ENCODE measurements around the gene COPZ2.
A peak's percentile ranks its signal among the peaks of the same experiment; 100 is the strongest.
"Not testable (repeated sequence)": the region's sequence is repeated elsewhere in the genome, so short reads cannot be mapped to it uniquely, and the experiment has no call there.

COPZ2 gene

DNA sequence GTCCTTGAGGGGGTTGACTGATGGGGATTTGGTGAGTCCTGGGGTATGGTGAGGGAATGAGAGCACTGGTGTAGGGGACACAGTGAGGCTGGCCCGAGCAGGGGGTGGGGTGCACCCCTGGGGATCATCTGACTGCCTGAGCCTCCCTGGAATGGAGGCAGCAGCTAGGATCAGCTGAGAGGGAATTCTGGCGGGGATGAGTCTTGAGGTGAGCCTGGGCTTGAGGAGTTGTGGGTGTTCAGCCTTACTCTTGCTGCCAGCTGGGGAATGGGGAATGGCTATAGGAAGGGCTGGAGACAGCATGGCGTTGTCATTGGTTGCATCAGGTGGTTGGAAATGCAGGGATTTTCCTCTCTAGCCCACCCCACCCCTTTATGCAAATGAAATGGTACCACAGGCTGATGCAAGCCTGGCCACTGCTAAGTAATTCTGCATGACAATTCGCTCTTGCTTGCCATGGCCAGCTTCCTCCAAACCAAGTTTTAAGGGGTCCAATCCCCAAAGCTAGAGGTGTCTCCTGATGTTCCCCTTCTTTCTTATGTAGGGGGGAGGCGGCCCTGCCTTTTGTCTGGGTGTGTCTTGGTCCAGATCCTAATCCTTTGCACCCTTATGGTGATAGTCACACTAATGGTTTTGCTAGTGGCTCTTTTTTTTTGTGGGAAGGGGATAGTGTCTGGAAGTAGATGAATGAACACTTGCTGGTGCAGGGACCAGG lies 18.1 kb upstream of the COPZ2 start:
- DNase-seq = no peak

GRCh38 chr17:48054238-48055185 lies 16.9 kb upstream of the COPZ2 start:
- no peak for DNase-seq

DNA sequence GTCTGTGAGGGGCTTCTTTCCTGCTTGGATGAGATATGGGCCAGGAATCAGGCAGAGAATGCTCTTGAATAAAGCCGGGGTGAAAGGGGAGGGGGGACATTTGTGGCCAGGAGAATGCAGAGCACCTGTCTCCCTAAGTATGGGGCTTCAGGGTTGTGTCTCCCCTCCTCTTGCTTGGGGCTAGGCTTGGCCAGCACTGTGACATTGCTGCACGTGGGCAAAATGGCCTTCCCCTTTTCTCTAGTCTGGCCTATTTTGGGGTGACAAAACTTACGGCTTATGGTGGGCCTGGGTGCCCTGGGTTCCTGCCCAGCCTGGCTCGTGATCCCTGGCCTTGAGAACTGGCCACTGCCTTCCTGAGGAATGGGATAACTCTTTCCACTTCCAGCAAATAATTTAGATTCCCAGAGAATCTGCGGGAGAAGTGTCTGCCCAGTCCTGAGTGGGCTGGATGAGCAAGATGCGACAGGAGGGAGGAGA lies 16.2 kb upstream of the COPZ2 start:
- no peak for DNase-seq

GRCh38 chr17:48052956-48053757 lies 15.6 kb upstream of the COPZ2 start:
- peak; percentile 45 to 46 for DNase-seq

GRCh38 chr17:48051706-48052486 lies 14.3 kb upstream of the COPZ2 start:
- DNase-seq = no peak

GRCh38 chr17:48051283-48051682 lies 13.7 kb upstream of the COPZ2 start:
- DNase-seq = no peak

DNA sequence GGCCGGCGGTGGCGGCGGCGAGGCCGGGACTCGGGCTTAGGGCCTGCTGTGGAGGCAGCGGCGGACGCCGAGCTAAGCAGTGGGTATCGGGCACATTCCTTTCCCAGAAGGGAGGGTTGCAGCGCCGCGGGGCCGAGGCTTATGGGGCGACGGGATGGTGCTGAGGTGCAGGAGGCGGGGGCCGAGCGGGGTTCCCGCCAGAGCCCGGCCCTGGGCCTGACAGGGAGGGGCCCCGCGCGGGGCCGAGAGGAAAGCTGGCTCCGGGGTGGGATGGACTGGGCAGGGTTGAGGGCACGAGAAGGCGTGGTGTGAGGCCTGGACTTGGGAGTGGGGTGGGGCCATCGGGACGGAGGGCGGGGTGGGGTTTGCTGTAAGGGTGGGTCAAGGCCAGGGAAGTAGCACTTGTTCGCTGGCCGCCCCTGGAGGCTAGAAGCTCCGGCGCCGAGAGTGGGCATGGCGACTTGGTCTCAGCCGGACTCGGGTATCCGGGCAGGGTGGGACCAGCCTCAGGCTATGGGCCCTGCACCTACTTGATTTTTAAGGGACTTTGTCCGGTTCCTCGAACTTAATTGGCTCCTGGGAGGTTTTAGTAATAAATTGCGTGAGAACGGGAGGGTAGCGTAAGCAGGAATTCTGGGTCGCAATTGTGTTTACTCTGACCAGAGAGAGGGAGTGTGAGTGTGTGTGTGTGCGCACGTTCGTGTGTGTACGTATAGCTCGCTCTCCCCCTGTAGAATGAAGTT lies 11.0 kb upstream of the COPZ2 start:
- peak; percentile 75 to 84 for DNase-seq

DNA sequence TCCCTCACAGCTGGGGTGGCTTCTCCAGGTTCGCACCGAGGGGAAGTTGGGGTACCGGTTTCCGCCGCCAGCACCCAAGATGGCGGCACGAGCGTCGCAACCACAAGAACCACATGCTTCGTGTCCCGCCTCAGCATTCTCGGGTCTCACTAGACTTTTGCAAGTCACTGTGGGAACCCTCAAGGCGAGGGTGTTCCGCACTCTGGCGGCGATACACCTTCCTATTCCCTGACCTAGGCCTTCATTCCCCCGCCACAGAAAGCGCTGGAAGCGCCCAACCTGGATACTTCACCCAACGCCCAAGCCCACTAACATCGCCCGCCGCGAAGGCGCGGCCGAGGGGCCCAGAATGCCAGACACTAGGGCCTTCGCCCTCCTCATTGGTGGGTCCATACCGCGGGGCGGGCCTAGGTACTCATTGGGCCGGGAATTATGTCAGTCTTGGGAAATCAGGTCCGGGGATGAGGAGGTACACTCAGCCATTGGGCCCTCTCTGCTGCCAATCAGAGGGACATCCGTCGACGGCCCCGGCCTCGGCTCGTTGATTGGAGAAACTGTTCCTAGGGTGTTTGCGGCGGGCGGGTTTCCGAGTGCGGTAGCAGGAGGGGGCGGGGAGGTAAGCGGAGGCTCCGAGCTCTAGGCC lies 10.3 kb upstream of the COPZ2 start, which contains the start of gene NFE2L1:
NFE2L1 (plus strand) TSS at position 619 of the 643 bp plus-strand sequence. CDS start 2,760 bp downstream, outside the sequence.
- peak; percentile 100 for DNase-seq

- no peak for DNase-seq
Measured at GRCh38 chr17:48047113-48047740, 9.6 kb upstream of the COPZ2 start.

GRCh38 chr17:48046296-48046695 lies 8.7 kb upstream of the COPZ2 start:
- no peak for DNase-seq

DNA sequence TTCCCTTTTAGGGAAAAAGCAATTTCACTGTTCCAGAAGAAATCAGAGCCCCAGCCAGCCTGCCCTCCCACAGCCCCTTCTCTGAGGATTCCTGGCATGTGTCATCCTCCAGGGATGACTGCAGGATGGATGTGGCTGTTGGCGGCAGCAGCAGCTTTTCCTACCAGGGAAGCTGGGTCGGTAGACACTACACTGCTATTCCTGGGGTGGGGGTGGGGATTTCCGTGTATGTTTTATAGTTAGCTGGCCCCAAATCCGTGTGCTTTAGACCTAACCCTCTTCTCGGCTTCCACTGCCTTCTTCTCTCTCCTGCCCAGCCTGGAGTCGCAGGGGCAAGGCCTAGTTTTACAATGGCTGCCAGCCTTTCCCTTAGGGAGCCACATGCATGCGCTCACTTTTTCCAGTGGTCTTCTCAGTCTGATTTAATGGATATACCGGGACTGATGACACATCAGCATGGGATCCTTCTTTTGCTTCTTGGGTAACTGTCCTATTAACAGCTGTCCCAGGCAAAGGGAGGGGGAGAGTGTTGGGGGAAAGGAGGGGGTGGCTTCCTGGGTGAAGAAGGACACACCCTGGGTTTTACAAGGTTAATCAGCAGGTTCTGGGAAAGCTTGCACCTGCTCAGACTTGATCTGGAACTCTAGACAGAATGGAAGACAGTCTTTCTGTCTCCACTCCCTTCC lies 7.9 kb upstream of the COPZ2 start:
- no peak for DNase-seq

DNA sequence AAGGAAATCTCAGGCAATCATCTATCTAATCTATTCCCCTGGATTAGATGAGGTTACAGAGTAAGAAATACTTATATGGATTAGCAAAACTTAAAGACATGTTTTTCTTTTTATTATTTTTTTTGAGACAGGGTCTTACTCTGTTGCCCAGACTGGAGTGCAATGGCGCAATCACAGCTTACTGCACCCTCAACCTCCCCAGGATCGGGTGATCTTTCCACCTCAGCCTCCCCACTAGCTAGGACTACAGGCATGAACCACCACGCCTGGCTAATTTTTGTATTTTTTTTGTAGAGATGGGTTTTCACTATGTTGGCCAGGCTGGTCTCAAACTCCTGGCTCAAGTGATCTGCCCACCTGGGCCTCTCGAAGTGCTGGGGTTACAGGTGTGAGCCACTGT lies 7.3 kb upstream of the COPZ2 start:
- no peak for DNase-seq

DNA sequence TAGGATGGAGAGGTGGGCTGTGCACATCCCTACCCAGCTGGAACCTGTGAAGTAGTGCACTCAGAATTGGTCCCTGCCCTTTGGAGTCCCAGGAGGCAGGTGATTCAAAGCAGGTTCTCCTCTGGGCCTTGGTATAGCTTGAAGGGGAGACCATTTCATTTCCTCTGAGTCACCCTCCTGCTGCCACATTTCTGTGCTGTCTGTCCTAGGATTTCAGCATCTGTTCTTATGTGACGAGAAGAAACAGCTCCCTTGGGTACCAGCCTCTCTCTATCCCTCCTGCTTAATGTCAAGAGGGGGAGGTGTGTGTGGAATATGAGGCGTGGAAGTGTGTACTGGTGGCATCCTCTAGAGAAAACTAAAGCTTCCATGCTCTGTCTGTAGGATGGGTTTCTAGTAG lies 5.6 kb upstream of the COPZ2 start:
- DNase-seq = no peak

DNA sequence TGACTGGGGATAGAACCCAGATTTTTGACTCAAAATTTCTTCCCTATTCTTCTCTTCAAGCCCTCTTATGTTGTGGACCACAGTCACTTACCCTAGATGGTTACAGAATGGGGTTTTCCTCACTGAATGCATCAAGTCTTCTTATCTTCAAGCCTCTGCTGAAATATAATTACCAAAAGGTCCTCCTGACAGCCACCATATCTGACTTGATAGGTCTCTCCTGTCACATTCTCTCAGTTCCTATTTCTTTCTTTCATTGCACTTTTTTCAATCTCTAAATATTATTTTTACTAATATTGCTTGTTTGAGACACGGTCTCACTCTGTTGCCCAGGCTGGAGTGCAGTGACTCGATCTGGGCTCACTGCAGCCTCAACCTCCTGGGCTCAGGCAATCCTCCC lies 1.1 kb upstream of the COPZ2 start:
- no peak for DNase-seq

- DNase-seq = peak in 1 of 2 experiments; percentile 26
Measured at GRCh38 chr17:48037838-48038323, 284 bp upstream of the COPZ2 start.

DNA sequence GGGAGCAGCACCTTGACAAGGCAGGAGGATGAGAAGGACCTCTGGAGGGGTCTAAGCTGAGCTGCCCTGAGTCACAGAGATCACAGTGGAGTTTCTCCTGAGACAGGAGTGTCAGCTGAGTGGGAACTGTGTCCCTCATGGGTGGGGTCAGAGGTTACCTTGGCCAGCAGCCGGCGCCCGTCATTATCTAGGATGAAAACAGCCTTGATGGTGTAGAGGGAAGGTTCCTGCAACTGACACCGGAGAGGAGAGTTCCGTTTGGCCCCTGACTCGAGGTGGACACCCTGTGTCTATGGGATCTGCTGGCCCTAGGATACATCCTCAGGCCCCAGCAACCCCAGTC lies 933 bp downstream of the COPZ2 start:
- DNase-seq = no peak

GRCh38 chr17:48034734-48035133 lies 2.9 kb downstream of the COPZ2 start:
- DNase-seq = not testable (repeated sequence)

DNA sequence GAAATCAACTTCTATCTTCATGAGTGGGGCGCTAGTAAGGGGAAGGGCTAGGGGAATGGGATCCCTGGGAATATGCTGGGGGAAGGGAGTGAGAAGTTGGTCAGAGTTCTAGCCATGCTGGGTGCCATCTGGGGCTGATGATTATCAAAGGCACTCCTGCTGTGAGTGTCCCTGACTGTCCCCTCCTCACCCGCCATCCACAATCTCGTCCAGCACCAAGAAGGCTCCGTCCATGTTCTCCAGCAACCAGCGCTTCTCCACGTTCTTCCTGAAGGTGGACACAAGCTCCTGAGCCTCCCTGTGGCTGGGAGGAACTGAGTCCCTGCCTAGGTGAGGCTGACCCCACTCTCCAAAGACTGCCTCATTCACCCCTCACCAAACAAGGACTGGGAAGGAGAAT lies 5.6 kb downstream of the COPZ2 start:
- DNase-seq = no peak

- no peak for DNase-seq
Measured at GRCh38 chr17:48030531-48030930, 7.1 kb downstream of the COPZ2 start.

DNA sequence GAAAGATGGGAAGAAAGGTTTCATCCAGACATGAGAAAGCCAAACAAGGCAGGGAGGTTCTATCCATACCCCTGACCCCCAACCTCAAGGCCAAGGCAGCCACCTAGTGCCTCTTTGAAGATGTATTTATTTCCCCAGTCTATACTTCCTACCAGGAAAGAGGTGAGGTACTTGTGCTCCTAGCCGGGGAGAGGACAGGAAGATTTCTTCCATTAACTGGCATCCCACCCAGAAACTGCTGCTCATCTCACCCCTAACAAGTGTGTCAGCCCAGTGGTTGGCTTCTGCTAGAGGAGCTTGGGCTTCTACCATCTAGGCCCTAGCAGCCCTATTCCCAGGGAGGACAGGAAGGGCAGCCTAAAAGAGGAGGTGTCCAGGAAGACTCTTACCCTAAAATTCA lies 8.9 kb downstream of the COPZ2 start:
- DNase-seq = no peak

All from Kasumi-1 (cell line).